ENCODE measurements around the gene SRSF2.
"Not testable (repeated sequence)": the region's sequence is repeated elsewhere in the genome, so short reads cannot be mapped to it uniquely, and the experiment has no call there.

SRSF2 gene

DNA sequence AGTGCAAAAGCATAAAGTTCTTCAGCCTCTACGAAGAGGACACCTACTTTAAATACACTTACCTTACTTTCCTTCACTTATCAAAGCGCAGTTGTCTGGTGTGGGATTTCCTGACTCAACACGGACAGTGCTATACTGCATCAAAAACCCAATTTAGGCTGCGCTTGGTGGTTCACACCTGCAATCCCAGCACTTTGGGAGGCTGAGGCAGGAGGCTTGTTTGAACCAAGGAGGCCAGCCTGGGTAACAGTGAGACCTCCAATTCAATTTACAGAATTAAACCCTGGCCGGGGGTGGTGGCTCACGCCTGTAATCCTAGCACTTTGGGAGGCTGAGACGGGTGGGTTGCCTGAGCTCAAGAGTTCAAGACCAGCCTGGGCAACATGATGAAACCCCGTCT lies 14.9 kb downstream of the SRSF2 start:
- in situ Hi-C loops (cut with MboI; ENCODE audit: low sequenced_read_pairs) = no loop called here

DNA sequence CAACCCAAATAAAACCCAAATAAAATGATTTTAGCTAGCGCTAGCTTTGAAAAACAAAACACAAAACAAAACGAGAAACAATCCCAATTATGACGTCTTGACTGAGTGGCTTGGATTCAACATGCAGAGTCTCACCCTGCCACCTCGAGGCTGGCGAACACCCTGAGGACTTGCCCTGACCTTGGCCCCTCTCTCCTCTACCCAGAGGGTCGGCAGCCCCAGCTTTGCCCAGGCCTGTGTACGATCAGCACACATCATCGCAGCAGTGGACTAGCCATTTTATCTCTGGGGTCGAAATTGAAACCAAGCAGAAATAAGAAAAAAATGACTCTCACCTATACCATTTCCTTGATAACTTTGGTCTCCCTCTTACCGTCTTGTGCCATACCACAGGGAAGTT lies 15.7 kb downstream of the SRSF2 start:
- in situ Hi-C loops (cut with MboI; ENCODE audit: low sequenced_read_pairs) = no loop called here

DNA sequence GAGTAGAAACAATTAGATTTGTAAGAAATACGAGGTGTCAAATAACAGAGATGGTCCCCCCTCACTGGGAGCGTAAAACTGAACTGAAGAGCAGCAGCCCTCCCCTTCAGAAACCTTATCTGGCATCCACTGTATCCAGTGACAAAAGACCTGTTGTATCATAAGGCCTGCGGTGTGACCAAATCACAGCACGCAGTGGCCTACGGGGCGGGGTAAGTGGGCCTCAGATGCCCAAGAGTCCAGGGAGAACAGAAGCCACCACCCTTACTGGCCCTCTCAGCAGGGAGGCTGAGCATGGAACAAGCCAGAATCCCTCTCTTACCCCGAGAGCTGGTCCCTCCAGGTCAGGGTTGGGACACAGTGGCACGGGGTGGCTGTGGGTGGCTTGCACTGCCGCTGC lies 16.2 kb downstream of the SRSF2 start:
- in situ Hi-C loops (cut with MboI; ENCODE audit: low sequenced_read_pairs) = no loop called here

DNA sequence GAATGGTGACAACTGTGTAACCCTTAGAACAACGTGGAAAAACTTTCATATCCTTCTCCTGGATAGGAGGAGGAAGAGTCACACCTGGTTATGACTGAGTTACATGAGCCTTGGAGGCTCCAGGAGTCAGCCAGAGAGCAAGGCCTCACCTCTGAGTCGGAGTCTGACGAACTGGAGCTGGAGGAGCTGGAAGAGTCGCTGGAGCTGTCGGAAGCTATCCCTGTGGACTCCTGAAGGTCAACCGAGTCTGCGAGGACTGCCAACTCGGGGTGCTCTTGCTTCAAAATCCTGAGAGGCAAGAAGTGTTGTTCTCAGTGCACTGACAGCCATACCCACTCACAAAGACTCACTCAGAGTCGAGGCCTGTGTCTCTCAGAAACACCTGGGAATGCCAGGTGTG lies 16.9 kb downstream of the SRSF2 start:
- in situ Hi-C loops (cut with MboI; ENCODE audit: low sequenced_read_pairs) = no loop called here

DNA sequence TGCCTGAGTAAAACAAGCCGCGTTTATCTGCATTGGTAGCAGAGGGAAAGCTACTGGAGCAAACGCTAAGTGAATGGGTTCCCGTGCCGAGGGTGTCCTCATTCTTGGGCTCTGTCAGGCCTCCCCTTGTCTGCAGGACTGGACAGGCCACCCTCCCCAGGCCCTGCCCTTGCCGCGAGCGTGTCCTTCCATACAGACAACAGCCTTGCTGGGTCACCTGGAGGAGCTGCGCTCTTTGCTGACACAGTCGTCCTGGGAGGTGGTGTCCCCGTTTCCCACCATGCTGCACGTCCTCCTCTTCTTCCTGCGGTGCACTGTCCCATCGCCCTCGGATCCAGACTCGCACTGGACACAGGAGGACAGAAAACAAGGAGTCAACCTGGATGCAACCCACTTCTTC lies 18.6 kb downstream of the SRSF2 start:
- in situ Hi-C loops (cut with MboI; ENCODE audit: low sequenced_read_pairs) = no loop called here

DNA sequence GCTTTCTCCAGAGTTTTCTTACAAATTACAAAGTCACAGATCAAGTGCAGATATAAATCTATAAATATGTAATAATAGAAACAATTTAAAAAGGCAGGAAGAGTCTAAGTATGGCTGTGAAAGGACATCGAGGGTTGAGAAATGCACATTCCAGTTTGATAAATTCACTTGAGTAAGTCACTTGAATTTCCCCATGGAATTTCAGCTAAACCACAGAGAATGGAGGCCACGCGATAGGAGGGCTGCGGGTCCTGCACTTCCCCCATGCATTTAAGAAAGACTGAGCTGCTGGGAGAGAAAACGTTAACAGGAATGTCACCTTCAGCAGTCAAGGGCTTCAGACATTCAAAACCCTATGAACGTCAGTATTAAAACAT lies 20.3 kb downstream of the SRSF2 start:
- in situ Hi-C loops (cut with MboI; ENCODE audit: low sequenced_read_pairs) = no loop called here

DNA sequence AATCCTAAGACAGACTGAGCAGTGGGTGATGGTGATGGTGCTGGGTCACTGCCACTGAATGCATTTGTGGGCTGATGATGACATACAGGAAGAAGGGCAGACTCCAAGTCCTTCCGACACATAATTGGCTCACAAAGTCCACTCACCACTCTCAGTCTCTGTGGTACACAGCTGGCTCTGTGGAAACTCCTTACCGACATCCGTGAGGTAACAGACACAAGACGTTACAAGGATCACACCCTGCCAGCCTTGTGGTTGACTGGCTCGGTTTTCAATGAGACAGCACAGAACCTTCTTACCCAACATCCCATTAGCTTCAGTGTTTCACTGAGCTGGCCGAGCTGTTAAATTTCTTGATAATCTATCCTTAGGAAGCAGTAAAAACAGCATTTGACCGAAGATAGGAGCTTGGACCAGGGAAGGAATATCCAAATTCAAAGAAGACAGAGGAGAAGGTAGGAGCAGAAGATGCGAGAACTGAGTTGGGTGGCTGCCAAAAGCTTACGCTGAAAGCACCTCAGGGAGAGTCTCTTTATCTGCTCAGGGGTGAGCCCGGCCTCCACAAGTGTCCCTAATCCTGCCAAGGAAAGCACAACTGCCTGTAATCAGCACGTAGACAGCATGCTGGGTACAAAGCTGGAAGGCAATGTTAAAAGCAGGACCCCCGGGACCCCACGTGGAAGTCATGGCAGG lies 20.8 kb downstream of the SRSF2 start:
- in situ Hi-C loops (cut with MboI; ENCODE audit: low sequenced_read_pairs) = no loop called here

DNA sequence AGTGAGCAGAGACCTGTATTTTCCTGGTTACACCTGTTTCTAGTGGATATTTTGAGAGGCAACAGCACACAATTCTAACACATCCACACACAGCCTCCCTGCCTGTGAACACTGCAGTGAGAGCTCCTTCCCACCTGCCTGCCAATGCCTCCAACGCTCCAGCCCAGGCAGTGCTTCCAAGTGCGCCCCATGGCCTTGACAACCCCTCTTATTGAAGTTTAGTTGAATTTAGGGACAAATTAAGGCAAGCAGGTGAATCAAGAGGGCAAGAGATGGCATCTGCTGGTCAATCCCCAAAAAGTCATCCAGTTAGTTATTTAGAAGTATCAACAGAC lies 21.7 kb downstream of the SRSF2 start:
- in situ Hi-C loops (cut with MboI; ENCODE audit: low sequenced_read_pairs) = no loop called here

DNA sequence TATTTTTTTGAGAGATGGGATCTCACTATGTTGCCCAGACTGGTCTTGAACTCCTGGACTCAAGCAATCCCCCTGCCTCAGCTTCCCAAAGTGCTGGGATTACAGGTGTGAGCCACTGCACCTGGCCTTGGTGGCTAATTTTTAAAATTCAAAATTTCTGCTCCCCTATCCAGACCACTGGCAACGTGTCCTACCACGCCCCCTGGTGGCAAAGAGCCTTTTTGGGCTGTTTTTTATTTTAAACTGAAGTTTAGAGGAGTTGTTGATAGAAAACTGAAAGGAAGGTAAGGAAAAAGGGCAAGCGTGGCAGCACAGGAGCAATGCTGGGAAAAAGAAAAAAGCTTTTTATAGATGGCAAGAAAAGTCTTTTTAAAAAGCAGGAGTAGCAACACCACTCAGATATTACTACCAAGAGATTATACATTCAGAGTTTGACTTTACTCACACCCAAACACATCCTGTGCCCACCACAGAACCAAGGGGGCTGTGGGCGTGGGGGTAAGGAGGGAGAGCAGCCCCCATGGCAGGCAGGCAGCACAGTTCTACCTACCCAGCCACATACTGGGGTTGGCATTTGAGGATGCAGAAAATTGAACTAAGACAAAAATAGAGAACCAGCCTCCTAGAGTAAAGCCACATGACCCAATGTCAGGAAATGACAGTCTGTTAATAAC lies 22.2 kb downstream of the SRSF2 start:
- in situ Hi-C loops (cut with MboI; ENCODE audit: low sequenced_read_pairs) = no loop called here

DNA sequence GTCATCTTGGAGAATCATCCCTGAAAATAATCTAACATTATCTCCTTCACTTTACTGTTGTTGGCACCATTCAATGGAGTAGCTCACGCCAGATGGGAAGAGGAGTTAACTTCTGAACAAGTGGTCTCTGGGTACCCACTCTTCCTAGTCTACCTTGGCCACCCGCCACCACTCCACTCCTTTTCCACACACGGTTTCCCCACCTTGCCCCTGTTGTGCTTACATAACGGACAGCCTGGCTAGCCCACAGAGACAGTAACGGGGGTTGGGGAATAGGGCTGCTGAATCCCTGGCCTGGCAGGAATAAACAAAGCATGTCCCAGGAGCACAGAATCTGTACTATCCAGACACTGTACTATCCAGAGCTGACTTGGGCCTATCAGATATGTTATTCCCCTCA lies 22.8 kb downstream of the SRSF2 start:
- in situ Hi-C loops (cut with MboI; ENCODE audit: low sequenced_read_pairs) = no loop called here

DNA sequence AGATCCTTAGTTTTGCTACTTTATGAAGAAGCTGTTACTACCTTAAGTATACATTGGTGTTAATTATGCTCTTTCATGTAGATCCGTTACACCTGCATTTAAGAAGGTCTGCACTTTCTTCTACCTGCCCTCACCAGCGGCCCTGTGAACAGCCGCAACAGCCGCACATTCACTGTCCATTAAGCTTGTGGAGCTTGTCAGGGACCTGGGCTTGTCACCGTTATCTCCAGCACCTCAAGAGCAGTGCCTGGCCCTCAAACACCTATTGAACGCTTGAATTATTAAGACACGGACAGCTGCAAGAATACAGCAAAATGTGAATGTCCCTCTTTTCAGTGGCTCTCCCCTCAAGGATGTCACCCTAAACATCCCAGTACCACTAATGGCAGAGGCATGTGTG lies 23.4 kb downstream of the SRSF2 start:
- in situ Hi-C loops (cut with MboI; ENCODE audit: low sequenced_read_pairs) = no loop called here

DNA sequence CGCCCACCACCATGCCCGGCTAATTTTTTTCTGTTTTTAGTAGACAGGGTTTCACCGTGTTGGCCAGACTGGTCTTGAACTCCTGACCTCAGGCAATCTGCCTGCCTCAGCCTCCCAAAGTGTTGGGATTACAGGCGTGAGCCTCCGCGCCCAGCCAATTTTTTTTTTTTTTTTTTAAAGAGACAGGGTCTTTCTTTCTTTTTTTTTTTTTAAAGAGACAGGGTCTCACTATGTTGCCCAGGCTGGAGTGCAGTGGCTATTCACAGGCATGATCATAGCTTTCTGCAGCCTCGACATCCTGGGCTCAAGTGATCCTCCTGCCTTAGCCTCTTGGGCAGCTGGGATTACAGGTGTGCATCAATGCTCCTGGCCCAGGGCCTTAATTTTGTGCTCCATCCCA lies 24.8 kb downstream of the SRSF2 start:
- in situ Hi-C loops (cut with MboI; ENCODE audit: low sequenced_read_pairs) = not testable (repeated sequence)

DNA sequence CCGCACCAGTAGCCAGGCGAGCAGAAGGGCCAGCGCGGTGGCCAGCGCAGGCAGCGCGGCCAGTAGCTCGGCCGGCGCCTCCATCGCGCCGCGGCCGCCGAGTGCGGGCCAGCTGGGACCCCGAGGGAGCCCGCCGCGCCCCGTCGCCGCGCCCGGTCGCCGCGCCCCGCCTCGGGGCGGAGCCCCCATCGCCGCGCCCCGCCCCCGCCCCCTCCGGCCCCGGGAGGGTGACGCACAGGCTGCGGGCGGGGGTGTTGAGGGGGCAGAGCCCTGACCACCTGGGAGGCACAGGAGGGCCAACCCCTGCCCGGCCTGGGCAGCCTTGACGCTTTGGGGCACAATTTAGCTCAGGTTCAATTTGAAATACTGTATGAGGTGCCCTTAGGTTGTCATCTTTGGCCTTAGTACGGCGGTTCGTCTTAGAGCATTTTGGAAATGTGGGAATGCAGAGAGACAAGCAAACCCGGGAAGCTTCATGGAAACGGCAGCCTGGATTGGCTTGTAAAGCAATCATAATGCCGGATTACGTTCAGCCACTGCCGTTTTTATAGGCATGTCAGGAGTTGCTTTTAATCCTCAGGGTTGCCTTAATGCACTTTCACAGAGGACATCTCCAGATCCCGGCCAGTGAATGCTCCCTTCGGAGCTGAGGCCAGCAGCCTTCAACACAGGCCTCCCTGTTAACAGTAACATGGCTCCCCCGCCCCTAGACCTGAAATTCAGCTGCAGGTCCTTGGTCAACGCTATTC lies 26.1 kb downstream of the SRSF2 start, which contains the start of gene MXRA7:
Gene MXRA7 (minus strand): TSS at position 103 of the 749 bp plus-strand sequence. CDS start 19 bp downstream, at position 84.
- in situ Hi-C loops (cut with MboI; ENCODE audit: low sequenced_read_pairs) = no loop called here

DNA sequence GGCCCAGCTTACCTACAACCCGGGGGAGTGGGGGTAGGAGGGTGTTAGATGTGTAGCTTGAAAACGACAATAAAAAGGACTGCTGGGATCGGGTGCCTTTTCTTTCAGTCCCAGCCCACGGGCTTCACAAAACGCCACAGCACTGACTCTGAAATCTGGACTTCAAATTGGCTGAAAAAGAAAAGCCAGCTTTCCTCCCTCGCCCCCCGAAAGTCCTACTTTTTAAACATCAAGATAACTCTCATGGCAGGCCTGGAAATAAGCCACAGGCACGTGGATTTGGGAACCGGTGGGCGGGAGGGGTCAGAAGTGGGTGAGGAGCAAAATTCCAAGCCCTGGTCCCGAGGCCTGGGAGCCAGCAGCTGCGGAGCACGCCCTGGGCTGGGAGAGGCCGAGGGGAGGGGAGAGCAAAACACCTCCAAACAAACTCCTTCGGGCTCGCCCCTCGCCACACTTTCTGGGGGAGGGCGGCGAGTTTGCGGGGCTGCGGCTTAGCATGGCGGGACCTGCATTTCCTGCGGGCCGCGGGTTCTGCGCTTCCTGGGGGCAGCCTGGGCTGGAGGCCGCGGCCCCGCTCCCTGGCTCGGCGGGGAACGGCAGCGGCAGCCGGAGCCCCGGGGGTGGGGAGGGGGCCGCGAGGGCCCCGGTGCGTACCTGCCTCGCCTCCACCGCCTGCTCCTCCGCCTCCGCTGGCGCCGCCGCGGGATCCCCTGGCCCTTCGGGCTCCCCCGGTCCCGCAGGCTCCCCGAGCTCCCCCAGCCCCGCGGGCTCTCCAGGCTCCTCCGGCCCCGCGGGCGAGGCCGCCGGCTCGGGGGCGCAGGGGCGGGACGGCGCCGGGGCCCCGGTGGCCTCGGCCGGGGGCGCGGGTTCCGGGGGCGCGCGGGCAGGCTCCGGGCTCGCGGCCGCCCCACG lies 26.9 kb downstream of the SRSF2 start:
- in situ Hi-C loops (cut with MboI; ENCODE audit: low sequenced_read_pairs) = not testable (repeated sequence)

DNA sequence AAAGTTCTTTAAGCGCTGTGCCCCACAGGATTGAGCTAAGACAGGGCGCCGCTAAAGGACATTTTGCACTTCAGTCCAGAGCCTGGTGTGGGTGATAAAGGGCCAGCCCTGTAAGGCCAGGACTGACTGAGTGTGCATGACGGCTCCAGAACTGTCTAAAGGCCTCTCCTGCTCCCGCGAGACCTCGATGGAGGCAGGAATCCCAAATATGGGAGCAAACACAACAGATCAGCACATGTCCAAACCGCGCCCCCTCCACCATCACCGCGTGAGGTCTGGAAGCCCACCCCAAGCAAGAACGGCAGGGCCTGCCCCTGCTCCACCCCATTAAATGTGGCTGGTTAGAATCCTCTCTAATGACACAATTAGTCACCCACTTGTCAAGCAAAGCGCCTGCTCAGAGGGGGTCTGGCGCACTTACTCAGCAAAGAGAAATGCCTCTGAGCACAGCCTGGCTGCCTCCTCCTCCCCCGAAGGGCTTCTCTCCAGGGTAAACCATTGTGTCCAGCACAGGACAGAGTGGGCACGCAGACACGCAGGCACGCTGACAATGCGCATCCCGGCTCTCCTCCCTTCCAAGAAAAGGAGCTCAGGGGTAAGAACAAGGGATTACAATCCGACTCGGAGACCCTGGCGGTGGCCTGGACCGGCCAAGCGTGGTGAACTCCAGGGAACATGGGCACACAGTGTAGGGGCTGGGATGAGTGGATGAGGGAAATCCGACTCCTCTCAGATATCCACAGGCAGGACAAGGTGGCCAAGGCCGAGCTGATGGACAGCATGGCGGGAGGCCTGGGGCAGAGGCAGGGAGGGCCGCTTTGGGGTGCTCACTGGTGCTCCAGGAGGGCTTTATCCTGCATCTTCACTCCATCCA lies 27.8 kb downstream of the SRSF2 start:
- in situ Hi-C loops (cut with MboI; ENCODE audit: low sequenced_read_pairs) = no loop called here

DNA sequence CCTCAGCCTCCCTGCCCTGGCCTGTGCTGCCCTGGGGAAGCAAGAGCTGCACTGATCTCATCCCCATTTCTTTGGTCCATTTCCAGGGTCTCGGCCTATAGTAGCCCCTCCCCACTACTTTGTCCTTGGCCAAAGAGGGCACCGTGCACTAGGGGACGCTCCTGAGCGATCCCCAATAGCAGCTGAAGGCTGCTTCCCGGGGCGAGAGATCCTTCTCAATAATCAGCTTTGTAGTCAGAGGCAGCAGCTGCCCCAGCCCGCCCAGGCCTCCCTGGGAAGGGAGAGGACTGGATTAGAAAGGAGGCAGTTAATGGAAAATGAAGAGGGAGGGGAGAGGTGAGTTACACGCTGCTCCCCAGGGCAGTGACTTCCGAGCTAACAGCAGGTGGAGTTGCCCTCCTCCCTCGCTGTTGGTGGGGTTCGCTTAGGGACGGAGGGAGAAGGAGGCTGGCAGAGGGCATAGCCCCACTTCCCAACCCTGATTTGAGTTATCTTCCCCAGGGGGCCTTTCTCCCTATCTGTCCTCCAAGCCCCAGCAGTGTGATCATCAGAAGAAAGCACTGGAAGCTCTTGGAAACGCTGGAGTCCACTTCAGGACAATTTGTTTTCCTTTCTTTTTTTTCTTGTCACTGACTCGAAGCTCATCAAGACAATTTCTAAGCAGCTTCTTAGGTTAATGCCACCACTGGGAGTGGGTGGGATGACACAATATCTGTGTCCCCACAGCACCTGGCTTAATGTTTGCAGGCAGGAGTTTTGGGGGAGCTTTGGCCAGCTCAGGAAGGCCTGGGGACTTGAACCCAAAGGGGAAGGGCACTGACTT lies 28.9 kb downstream of the SRSF2 start:
- in situ Hi-C loops (cut with MboI; ENCODE audit: low sequenced_read_pairs) = no loop called here

DNA sequence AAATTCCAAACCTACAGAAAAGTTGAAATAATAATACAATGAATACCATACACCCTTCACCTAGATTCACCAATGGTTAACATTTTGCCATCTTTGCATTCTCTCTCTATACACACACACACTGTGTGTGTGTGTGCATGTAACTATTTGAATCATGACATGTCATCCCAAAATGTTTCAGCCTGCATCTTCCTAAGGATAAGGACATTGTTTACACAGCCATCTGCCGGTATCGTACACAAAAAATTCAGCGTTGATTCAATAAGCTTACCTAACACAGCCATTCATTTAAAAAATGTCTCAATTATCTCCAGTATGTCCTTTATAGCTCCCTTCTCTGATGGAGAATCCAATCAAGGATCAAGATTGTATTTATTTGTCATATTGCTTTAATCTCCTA lies 30.3 kb downstream of the SRSF2 start:
- in situ Hi-C loops (cut with MboI; ENCODE audit: low sequenced_read_pairs) = no loop called here

DNA sequence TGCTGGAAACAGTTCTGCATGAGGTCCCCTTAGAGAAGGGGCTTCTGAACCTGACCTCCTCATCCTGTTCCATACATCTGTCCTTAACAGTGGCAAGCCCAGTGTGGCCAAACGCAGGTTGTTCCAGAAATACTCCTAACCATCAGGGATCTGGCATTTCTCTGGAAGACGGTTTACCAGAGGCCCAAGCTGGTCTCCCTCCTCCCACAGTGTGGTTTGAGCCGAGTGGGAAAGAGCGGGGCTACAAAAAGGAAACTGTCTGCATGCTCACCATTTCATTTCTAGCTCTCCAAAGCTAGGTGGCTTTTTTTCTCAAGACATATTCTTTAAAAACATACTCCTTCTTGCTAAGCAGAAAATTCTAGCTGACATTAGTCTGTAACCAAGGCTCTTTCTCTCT lies 32.3 kb downstream of the SRSF2 start:
- in situ Hi-C loops (cut with MboI; ENCODE audit: low sequenced_read_pairs) = no loop called here

DNA sequence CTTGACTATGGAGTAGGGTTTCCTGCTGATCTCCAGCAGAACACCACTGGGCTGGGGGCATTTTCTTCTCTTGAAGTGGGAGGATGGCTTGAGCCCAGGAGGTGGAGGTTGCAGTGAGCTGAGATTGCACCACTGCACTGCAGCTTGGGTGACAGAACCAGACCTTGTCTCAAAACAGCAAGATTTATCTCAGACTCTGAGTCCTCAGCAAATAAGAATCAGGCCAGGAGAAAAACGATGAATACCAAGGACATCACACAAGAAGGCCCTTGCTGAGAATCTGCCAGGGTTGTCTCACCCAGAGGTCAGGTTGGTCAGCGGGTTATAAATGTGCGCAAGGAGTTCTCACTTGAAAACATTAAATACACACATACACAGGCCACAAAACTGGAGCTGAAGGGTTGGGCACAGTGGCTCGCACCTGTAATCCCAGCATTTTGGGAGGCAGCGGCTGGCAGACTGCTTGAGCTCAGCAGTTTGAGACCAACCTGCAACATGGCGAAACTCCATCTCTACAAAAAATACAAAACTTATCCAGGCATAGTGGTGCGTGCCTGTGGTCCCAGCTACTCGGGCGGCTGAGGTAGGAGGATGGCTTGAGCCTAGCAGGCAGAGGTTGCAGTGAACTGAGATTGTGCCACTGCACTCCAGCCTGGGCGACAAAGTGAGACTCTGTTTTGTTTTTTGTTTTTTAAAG lies 34.0 kb downstream of the SRSF2 start:
- in situ Hi-C loops (cut with MboI; ENCODE audit: low sequenced_read_pairs) = no loop called here
